CD4-positive, alpha-beta T cell treated with Interleukin-10 for 1 hour (primary cell): ENCODE measurements around the gene CYBC1.
"Not testable (repeated sequence)": the region's sequence is repeated elsewhere in the genome, so short reads cannot be mapped to it uniquely, and the experiment has no call there.

ENCODE experiments used
- DNase-seq: peaks from one replicate; pipeline ENCODE4 v3.0.0-alpha.2; 2020

Gene CYBC1

DNA sequence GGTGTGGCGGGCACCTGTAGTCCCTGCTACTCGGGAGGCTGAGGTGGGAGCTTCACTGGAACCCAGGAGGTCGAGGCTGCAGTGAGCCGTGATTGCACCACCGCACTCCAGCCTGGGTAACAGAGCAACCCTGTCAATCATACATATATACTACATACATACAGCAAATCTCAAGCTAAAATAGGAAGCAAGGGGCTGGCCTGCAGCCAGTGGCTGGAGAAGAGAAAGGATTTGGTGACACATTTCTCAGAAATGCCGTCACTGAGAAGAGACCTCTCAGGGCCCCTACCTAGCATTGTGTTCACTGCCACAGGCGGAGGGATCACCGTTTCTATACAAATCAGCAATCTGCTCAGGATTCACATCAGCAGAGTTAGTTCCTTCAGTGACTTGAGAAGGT, 24.9 kb upstream of the CYBC1 start:
- no peak for DNase-seq

DNA sequence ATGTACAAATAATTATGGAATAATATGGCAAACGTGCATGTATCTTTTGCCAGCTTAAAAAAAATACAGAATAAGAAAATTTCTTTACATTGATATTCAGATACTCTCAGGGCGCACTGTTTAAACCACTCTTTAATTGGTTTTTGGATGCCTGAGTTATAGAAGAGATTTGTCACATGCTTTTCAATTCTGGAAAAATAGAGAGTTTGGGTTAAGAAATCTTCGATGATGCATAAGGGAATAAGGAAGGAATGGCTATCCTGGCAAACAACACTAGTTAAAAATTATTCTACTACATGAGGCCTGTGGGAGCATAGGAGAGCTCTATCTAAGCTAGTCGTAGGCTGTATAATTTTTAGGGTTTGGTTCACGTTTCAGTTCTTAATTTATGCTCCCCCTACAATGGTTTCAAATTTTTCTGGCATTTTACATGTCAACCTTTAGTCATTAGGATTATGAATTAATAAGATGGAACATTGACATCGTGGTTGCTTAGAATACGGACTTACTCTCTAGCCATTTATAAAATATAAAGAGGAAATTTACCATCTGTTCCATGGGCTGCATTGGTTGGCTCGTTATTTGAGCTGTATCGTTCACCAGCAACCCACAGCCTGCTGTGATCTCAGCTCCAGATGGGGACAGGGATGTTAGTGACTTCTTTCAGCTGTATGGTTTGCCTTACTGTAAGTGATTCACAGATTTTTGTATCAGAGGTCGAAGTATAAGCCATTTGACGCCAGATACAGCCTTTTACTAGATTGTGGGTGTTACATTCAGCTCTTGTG, 23.9 kb upstream of the CYBC1 start:
- no peak for DNase-seq

DNA sequence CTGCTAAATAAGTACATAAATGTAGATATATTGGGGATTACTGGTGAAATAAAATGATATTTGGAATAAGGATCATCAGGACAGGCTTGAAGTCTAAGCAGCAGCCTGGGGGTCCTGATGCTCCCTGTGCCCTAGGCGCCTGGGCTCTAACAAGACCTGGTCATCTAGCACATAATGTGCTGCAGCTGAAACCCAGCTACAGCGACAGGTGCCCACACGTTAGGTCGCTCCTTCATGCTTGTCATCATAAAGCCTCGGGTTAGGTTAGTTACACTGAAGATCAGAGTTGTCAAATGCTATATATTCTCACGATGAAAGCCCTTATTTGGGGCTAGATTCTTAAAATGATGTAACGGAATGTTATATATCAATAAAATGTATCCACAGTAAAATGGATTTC, 19.5 kb upstream of the CYBC1 start:
- no peak for DNase-seq

DNA sequence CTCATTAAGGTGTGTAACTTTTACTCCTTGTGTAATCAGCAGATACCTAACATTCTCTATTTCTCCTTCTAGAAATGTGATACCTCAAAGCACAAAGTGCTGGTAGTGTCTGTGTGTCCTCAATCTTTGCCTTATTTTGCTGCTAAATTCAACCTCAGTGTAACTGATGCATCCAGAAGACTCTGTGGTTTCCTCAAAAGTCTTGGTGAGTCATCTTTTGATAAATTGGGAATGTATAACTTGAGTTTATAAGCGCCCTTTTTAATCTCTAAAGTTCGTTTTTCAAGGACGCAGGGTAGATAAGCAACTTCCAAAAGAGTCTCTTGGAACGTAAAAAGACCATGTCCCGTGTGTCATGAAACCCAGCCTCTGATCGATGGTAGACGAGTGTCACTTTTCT, 18.1 kb upstream of the CYBC1 start:
- DNase-seq, result no peak

DNA sequence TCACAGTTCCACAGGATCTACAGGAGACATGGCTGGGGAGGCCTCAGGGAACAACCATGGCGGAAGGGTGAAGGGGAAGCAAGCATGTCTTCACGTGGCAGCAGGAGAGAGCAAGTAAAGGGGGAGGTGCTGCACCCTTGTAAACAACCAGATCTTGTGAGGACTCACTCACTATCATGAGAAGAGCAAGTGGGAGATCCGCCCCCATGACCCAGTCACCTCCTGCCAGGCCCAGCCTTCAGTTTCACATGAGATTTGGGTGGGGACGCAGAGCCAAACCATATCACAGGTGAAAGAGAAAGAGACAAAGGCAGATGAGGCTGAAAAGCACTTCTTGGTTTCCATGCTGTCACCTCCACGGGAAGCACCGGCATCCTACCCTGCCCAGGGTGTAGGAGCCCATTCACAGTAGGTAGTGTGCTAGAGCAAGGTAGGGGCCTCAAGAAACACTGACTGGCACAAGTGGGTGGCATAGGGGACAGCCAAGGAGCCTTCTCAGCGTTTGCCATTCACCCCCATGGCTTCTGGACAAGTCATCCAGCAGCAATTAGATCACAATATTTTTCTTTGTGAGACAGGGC, 14.6 kb upstream of the CYBC1 start:
- DNase-seq, result no peak

DNA sequence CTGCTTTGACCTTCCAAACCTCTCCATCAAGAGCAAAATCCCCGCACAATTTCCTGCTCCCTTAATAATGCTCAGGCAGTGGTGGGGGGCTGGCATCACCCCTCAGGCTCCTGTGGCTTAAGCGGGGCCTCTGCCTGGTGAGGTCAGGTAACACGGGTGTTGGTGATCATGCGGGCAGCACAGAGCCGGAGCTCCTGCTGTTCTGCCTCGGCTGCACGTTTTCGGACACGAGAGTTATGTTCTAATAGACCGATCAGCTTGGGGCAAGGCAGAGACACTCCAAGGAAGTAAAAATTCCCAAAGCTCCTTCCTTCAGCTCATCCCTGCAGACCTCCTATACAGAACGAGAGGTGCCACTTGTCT, 14.0 kb upstream of the CYBC1 start:
- no peak for DNase-seq

DNA sequence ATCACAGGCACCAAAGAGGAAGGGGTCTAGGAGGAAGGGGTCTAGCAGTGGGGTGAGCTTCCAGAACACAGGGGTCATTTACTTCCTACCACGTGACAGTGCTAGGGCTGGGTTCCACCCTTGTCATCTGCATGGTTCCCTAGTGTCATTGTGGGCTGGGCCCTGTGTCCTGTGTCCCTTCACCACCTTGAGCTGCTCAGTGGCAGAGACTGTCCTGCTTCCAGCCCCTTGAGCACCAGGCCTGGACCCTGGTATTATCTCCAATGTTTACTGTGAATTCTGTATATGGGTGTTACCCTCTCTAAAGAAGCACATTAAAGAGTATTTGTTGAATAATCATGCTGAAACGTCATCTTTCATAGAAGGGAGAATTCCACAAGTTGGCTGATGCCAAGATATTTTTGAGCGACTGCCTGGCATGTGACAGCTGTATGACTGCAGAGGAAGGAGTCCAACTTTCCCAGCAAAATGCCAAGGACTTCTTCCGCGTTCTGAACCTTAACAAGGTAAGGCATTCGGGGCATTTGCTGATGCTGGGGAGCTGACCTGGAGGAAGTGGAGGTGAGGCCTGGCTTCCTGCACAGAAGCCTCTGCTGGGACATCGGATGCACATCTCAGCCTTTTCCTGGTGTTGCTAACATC, 13.5 kb upstream of the CYBC1 start:
- DNase-seq, result no peak

DNA sequence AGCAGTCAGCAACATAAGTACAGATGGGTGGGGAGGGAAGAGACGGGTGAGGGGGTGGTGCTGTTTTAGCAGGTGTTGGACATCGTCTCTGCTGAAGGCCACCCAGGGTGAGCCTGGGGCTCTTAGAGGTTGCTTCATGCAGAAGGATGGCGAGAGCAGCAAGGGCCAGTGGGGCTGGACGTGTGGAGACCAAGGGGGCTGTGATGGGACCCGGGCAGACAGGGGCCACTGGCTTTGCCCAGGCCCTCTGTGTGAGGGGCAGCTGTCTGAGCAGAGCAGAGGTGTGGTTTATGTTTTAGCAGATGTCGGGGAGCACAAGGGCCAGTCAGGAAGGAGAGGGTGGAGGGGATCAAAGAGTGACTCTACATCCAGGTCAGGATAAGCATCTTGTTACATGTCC, 12.8 kb upstream of the CYBC1 start:
- DNase-seq, result no peak

DNA sequence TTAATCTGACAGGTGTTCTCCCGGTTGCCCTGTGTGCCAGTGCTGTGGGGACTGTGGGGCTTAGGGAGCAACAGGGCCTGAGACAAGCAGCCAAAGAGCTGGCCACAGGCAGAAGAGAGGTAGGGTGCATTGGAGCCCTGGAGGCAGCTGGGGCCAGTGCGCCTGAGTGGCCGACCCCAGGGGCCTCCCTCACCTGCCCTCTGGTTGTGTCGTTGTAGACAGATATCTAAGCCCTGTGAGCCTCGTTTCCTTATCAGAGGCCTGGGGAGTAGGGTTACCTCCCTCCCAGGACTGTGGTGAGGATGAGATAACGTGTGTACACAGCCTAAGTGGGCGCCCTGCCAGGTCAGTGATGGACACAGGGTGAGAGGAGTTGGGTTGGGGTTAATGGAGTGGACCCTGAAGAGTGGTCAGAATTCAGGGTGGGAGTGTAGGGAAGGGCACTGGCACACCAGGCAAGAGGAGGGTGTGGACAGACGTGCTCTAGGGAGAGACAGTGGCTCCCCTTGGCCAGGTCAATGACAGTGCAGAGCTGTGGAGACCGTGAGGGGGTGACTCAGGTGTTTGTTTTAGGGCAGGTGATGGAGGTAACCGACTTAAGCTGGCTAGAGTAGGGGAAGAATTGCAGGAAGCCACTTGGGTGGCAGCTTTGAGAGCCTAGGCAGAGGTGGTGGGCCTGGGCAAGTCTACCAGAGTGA, 11.4 kb upstream of the CYBC1 start:
- DNase-seq, result no peak

DNA sequence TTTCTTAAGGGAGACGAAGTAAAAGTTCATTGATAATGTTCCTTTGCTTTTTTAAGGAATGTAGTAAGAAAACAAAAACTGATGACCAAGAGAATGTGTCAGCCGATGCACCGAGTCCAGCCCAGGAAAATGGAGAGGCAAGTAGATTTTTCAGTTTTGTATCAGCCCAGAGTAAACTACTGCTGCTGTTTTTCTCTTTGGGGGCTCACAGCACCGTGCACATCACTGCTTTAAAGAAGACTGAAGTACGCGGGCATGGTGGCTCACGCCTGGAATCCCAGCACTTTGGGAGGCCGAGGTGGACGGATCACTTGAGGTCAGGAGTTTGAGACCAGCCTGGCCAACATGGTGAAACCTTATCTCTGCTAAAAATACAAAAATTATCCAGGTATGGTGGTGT, 9.4 kb upstream of the CYBC1 start:
- DNase-seq, result not testable (repeated sequence)

DNA sequence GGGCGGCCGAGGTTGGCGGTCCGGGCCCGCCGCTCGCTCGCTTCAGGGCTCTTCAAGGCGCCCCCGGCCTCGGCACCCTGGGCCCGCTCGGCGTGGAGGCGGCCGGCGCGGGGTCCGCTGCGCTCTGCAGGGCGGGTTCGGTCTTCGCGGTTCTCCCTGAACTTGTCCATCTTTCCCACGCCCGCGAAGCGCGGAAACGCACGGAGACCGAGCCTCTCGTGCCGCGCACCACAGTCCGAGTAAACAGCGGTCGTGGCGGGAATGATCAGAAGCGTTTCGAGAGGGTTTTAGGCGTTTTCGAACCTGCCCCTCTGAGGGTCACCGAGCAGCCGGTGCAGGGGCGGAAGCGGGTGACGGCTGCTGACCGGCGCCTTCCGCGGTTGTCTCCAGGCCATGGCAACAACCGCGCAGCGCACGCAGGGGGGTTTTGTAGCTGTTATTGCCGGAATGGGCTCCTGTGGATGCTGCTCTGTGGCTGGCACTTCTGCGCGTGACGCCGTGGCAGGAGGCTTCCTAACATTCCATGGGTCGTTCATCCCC, 8.4 kb upstream of the CYBC1 start:
- DNase-seq, result peak; percentile 58

DNA sequence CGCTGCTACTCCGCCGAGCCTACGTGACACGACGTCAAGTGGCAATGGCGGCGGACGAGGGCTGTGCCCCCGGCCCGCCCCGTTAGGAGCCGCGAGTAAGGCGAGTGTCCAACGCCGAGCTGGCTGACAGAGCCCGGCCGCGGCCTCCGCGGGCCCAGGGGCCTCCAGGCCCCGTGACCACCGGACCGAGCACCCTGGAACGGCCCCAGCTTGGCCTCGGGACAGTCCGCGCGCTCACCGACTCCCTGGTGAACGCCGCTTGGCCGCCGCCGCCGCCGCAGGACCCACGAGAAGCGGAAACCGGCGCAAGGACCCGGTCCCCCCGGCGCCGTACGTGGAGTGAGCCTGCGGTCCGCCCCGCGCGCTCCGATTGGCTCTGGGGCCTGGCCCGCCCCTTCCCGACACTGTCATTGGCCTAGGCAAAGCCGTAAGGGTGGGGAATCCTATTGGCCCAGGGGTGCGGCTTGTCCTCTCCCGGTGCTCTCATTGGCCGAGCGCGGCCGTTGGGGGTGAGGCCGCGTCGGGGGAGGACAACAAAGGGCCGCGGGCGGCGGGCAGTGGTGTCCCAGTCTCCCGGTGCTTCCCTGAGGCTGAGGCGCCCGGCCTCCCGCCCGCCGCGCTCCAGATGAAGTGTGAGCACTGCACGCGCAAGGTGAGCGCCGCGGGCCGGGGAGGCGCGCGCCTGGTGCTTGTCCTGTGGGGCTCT, 7.8 kb upstream of the CYBC1 start, which contains the start of gene NARF:
Gene NARF (plus strand): TSS at position 563 of the 706 bp plus-strand sequence. CDS start 63 bp downstream, at position 626.
- DNase-seq, result peak; percentile 97

DNA sequence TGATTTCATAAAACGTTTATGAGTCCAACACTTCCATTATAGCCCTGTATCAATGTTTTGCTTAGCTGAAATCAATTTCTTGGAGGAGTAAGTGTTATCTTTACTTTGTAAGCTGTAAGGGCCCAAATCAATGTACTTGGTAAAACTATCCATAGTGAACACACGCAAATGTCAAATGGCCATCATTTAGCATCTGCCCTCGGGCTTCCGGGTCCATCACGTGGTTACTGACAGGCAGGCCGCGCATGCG, 7.3 kb upstream of the CYBC1 start:
- DNase-seq, result peak; percentile 94

DNA sequence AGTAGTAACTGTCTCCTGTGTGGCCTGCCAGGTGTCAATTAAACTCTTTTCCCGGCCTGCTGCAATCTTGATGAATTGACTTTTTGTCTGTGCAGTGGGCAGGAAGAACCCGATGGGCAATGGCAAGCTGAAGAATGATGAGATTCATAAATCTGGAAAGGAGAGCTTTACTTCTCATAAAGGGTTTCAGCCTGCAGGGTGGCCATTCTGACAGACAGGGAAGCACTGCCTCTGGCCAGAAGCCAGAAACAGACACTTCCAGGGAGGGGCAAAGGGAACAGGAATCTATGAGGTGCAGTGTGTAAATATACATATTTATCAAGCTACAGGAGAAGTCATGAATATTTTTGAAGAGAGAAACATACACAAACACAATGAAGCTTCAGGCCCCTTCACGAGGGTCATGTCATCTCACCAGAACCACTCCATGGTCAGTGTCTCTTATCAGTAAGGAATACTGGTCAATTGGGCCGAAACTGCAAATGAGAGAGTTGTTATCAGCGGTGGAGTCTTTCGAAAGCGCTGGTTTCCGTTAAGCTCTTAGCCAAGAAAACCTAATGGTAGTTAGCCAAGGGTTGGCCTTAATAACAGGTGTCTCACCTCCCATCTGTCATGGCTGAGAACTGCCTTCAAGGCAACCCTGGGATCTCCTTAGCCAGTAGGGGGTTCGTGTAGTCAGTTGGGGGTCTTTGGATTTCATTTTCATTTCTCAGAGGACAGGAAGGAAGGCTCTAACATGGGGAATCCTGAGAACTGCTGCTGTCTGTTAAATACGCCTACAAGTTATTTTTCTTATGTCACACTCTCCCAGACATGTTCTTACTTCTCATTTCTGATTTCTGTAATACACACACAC, 6.7 kb upstream of the CYBC1 start:
- DNase-seq, result peak; percentile 22

DNA sequence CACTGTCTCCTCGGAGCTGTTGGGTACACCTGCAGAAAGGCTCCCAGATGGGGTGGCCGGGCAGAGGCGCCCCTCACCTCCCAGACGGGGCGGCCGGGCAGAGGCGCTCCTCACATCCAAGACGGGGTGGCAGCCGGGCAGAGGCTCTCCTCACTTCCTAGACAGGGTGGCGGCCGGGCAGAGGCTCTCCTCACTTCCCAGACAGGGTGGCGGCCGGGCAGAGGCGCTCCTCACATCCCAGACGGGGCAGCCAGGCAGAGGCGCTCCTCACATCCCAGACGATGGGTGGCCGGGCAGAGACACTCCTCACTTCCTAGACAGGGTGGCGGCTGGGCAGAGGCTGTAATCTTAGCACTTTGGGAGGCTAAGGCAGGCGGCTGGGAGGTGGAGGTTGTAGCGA, 3.2 kb upstream of the CYBC1 start:
- not testable (repeated sequence) for DNase-seq

DNA sequence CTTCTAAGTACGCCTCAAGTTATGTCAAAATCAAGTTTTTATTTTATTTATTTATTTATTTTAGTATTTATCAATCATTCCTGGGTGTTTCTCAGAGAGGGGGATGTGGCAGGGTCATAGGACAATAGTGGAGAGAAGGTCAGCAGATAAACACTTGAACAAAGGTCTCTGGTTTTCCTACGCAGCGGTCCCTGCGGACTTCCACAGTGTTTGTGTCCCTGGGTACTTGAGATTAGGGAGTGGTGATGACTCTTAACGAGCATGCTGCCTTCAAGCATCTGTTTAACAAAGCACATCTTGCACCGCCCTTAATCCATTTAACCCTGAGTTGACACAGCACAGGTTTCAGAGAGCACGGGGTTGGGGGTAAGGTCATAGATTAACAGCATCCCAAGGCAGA, 2.6 kb upstream of the CYBC1 start:
- DNase-seq, result not testable (repeated sequence)

DNA sequence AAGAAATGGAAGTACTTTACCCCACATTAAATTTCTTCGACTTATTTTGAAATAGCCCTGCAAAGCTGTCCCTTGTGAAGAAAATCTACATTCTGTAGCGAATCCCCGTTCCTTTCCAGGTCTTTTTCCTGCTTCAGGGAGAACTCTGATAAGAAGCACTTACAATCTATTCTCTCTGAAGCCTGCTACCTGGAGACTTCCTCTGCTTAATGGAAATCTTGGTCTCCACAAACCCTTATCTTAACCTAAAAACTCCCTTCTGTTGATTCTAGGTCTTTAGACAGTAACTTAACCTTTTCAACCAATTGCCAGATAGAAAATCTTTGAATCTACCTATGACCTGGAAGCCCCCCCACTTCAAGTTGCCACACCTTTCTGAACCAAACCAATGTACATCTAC, 1.6 kb upstream of the CYBC1 start:
- no peak for DNase-seq

DNA sequence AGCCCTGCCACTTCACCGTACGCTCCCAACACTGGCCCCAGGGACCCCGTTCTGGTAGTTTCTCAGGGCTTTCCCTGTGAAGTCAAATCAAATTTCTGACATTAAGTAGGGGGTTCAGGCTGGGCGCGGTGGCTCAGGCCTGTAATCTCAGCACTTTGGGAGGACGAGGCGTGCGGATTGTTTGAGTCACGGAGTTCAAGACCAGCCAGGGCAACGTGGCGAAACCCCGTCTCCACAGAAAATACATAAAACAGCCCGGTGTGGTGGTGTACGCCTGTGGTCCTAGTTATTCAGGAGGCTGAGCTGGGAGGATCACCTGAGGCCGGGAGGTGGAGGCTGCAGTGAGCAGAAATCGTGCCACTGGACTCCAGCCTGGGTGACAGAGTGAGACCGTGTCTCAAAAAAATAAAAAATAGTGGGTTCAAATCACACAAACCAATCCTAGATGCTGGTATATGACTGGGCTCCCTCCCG, 632 bp downstream of the CYBC1 start:
- DNase-seq, result peak; percentile 40

DNA sequence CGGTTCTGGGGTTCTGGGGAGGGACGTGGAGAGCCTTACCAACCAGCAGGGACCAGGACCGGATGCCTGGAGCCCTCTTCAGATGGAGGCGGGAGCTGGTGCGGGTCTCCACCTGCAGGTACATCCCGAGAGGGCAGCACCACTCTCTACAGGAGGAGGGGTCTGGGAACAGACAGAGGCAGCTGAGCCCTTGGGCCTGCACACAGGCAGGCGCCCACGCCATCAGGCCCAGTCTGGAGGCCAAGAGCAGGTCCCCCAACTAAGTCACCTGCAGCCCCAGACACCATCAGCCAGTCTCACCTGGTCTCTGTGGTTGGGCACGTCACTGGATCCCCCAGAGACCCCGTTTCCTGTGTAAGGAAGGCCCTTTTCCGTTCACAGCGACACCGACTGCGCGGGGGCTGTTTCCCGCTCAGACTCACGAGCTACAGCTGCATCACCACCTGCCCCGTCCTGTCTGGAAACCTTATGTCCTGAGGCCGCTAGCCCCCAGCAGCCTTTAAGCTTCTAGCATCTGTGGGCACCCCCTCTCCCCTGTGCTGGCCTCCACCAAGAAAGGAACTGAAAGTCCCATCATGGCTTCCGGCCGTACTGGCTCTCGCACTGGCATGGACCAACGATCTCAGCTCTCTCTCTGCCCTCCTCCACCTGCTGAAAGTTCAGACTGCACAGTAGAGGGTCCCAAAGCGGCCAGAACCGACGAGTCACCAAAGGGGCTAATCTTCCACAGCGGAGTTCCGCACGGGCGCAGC, 1.2 kb downstream of the CYBC1 start:
- peak; percentile 89 for DNase-seq

DNA sequence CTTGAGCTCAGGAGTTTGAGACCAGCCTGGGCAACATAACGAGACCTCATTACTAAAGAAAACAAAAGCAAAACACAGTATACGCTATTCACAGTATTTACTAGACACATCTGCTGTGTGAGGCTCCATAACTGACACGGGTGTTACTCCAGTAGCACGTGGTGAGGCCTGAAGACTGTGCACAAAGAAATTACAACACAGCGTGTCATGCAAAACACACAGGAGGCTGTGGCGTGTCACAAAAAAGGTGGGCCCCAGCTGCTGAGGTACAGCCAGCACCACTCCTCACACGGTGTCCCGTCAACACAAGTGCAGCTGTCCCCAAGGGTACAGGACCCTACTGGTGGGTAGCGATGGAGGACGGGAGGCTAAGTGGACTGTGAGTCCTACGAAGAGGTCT, 2.7 kb downstream of the CYBC1 start:
- DNase-seq, result no peak

DNA sequence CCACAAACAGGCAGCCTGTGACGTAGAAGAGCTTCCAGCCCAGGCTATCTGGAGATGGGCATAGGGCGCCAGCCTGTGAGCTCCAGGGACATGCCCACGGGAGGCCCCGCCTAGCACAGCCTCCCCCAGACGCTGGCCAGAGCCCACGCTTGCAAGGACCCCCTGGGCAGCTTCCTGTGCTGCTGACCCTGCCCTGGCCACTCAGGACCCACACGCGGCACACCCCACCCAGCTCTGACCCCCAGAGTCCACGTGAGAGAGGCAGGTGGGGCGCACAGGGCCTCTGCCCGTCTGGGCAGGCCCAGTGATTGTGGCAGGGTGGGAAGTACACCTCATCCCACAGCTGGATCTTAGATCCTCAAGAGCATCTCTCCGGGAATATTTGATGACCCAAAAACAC, 3.9 kb downstream of the CYBC1 start:
- no peak for DNase-seq
